Measurements from ENCODE around the gene KIF23.

Gene KIF23

DNA sequence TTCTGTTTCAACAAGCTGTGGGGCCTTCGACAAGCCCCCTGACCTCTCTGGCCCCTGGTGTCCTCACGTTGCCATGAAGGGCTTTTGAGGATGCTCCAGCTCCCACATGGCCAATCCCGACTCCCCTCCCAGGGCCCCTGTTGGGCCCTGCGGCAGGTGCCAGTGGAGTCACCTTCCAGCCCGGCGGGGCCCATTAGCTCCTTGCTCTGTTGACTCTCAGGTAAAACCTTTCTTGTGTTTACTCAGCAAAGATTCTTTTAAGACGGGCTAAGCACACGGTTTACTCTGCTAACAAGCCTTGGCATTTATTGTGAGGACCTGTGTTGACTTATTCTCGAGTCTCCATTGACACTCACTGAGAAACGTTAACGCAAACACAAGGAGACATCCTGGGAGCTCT, 53.5 kb downstream of the KIF23 start:
- Histone ChIP-seq H3K27me3 (ENCODE audit: insufficient read depth, low read length) (no peaks in the 10 kb centered on the region), H3K4me3 (ENCODE audit: low read length) (no peak overlapping the region), H3K9ac (ENCODE audit: low read depth, low read length) (no peak overlapping the region), H3K36me3 (ENCODE audit: insufficient read depth, low read length) (no peaks in the 10 kb centered on the region), H3K27ac (ENCODE audit: low read depth, low read length) (no peak overlapping the region), H3K9me3 (ENCODE audit: insufficient read depth, low read depth, low read length) (no peaks in the 10 kb centered on the region), H3K4me1 (ENCODE audit: insufficient read depth, low read length) (peaks cover 4% of the 10 kb centered on the region; the same call in 1 of the 2 replicates)
- WGBS, result 84% methylated on average over 11 of the region's 11 CpGs

DNA sequence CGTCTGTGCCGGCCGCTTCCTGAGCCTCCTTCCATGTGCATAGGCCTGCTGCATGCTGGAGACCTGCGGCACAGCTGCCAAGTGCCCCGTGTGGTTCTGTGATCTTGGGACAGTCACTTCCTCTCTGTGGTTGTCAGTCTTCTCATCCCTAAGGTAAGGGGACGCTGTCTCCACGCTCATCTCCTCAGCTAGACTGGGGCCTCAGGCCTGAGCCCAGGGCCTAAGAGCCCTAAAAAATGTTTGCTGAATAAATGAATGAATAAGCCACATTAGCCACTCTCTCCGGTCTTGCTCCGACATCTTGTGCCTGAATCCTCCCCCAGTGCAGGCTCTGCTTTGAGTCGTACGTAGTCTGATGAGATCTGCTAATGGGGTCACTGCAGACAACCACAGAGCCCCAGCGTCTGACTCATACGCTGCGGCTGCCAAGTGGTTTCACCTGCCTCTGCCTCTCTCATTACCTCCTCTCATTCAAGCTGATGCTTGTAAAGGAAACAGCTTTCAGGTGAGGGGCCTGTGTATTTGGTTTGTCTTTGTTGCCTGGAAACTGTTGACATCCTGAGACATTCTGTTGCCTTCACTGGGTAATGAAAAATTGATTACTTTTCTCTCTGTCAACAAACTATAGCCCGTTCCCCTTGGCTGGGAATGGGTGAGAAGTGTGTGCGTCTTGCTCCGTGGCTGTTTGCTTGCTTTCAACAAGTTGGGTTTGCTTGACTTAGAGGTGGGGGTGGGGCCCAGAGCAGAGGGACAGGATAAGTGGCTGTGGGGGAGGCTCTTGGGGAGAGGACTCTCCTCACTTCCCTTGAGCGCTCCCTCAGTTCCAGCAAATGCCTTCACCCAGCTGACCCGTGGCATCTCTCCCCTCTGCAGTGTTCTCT, 54.3 kb downstream of the KIF23 start:
- no peaks in the 10 kb centered on the region for H3K27me3 ChIP-seq (ENCODE audit: insufficient read depth, low read length)
- no peak overlapping the region for H3K9ac ChIP-seq (ENCODE audit: low read depth, low read length)

DNA sequence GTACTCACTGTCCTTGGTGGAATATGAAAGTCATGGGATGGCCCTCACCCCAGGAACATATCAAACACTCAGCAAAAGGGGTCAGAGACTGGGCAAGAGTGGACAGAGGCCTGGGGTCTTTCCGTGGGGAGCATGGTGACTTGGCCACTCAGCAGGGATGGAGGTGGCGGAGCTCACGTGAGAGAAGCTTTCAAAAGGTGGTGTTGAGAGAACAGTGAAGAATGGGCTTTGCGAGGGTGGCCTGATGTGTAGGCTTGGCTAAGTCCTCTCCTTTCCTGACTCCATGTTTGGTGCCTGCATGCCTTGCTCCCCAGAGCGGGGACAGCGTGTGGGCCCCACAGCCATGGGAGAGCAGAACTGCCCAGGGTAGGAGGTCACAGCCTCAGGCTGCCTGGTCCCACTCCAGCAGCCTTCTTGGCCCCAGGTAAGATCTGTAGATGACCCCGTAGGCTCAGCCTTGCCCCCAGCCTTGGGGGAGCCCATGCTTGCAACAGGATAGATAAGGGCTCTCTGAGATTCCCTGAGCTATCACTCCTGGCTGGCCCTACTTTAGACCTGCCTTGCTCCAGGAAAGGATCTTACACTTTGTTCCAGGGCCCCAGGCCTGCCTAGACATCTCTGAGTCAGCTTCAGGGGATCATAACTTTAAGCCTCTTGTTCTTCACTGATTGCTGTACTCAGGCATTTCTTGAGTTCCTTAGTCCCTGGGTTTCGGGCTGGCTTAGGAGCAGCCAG, 55.5 kb downstream of the KIF23 start:
- Histone ChIP-seq H3K27ac (ENCODE audit: low read depth, low read length) (no peak overlapping the region), H3K9ac (ENCODE audit: low read depth, low read length) (no peak overlapping the region), H3K27me3 (ENCODE audit: insufficient read depth, low read length) (no peaks in the 10 kb centered on the region), H3K4me1 (ENCODE audit: insufficient read depth, low read length) (no peaks in the 10 kb centered on the region), H3K36me3 (ENCODE audit: insufficient read depth, low read length) (no peaks in the 10 kb centered on the region), H3K9me3 (ENCODE audit: insufficient read depth, low read depth, low read length) (no peaks in the 10 kb centered on the region), H3K4me3 (ENCODE audit: low read length) (no peak overlapping the region)
- 92% methylated on average over 8 of the region's 8 CpGs for WGBS

More for the DNA sequence above, 54.3 kb downstream of the KIF23 start:
- WGBS, result 87% methylated on average over 19 of the region's 19 CpGs
- no peaks in the 10 kb centered on the region for H3K9me3 ChIP-seq (ENCODE audit: insufficient read depth, low read depth, low read length)
- no peak overlapping the region for H3K4me3 ChIP-seq (ENCODE audit: low read length)
- H3K27ac ChIP-seq (ENCODE audit: low read depth, low read length), result no peak overlapping the region
- H3K36me3 ChIP-seq (ENCODE audit: insufficient read depth, low read length), result no peaks in the 10 kb centered on the region
- H3K4me1 ChIP-seq (ENCODE audit: insufficient read depth, low read length), result no peaks in the 10 kb centered on the region

DNA sequence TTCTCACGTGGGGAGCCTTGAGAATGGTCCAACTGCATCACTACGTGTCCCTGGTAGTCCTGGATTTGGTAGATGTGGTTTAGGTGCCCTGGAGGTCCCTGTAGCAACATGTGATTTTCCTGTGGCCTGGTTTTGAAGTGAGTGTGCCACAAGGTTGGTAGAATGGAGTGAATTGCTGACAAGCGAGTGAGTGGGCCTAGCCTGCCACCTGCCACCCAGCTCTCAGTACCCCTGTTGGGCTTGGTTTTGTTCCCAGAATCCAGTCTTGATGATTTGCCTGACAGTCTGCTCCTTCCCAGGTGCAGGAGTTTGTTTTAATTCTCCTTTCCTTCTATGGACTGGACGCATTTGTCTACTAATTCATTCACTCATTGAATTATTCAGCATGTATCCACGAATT, 57.9 kb downstream of the KIF23 start:
- Histone ChIP-seq H3K4me1 (ENCODE audit: insufficient read depth, low read length) (no peaks in the 10 kb centered on the region), H3K9me3 (ENCODE audit: insufficient read depth, low read depth, low read length) (no peaks in the 10 kb centered on the region), H3K9ac (ENCODE audit: low read depth, low read length) (no peak overlapping the region), H3K36me3 (ENCODE audit: insufficient read depth, low read length) (no peaks in the 10 kb centered on the region), H3K27ac (ENCODE audit: low read depth, low read length) (no peak overlapping the region), H3K27me3 (ENCODE audit: insufficient read depth, low read length) (no peaks in the 10 kb centered on the region), H3K4me3 (ENCODE audit: low read length) (no peak overlapping the region)
- 94% methylated on average over 5 of the region's 5 CpGs for WGBS

DNA sequence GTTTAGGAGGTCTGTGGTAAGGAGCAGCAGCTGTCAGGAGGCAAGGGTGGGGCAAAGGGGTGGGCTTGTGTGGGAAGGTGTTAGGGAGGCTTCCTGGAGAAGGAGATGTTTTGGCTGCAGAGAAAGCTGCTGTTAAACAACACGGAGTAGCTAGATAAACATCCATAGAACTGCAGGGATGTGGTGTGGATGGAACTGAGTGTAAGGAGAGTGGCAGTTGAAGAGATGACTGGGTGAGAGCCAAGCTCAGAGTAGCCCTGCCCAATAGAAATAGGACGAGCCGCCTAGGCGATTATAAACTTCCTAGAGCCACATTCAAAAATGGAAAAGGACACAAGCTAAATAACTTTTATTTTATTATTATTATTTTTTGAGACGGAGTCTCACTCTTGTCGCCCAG, 58.4 kb downstream of the KIF23 start:
- Histone ChIP-seq H3K27me3 (ENCODE audit: insufficient read depth, low read length) (no peaks in the 10 kb centered on the region), H3K27ac (ENCODE audit: low read depth, low read length) (no peak overlapping the region), H3K9ac (ENCODE audit: low read depth, low read length) (no peak overlapping the region), H3K4me3 (ENCODE audit: low read length) (no peak overlapping the region), H3K4me1 (ENCODE audit: insufficient read depth, low read length) (no peaks in the 10 kb centered on the region), H3K36me3 (ENCODE audit: insufficient read depth, low read length) (no peaks in the 10 kb centered on the region), H3K9me3 (ENCODE audit: insufficient read depth, low read depth, low read length) (no peaks in the 10 kb centered on the region)
- 89% methylated on average over 3 of the region's 6 CpGs for WGBS

DNA sequence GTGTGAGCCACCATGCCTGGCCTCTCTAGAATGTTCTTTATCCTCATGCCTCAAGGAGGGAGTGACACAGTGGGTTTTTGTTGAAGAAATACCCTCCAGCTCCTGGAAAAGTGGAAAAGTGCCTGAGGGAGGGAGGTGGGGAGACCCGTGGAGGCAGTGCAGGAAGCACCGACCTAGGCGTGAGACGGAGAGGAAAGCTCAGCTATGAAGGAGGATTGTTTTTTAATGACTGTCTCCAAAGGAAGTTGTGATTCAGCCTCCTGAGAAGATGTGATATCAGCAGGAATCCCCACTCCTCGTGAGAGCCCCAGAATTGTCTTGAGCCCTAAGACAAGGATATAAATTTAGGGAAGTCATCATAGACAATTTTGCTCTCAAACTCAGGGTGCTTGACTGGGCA, 60.1 kb downstream of the KIF23 start:
- Histone ChIP-seq H3K9me3 (ENCODE audit: insufficient read depth, low read depth, low read length) (no peaks in the 10 kb centered on the region), H3K4me1 (ENCODE audit: insufficient read depth, low read length) (no peaks in the 10 kb centered on the region), H3K27ac (ENCODE audit: low read depth, low read length) (no peak overlapping the region), H3K27me3 (ENCODE audit: insufficient read depth, low read length) (no peaks in the 10 kb centered on the region), H3K4me3 (ENCODE audit: low read length) (no peak overlapping the region), H3K36me3 (ENCODE audit: insufficient read depth, low read length) (no peaks in the 10 kb centered on the region), H3K9ac (ENCODE audit: low read depth, low read length) (no peak overlapping the region)
- 79% methylated on average over 5 of the region's 5 CpGs for WGBS

DNA sequence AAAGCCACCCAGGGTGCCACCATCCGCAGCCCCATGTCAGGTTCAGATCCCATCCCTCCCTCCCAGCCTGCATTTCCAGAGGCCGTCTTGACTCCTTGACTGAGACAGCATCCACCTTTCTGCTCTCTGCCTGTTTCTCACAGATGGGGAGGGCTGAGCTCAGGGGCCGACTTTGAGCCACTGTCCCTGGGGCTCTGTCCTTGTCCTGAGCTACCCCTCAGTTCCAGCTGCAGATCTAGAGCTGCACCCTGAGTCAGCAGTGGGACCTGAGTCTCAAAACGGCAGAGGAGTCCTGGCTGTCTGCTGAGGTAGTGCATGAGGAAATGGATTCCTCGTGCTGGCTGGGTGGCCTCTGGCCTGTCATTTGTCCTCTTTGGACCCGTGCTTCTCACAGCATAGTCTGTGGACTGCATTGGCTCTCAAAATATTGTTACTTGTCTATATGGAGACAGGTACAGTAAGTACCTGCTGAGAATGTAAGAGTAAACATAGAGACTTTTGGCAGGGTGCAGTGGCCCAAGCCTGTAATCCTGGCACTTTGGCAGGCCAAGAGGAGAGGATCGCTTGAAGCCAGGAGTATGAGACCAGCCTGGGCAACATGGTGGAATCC, 60.8 kb downstream of the KIF23 start:
- WGBS, result 81% methylated on average over 7 of the region's 7 CpGs
- no peak overlapping the region for H3K4me3 ChIP-seq (ENCODE audit: low read length)
- no peaks in the 10 kb centered on the region for H3K4me1 ChIP-seq (ENCODE audit: insufficient read depth, low read length)
- no peak overlapping the region for H3K9ac ChIP-seq (ENCODE audit: low read depth, low read length)
- no peaks in the 10 kb centered on the region for H3K27me3 ChIP-seq (ENCODE audit: insufficient read depth, low read length)
- H3K9me3 ChIP-seq (ENCODE audit: insufficient read depth, low read depth, low read length), result peaks cover 3% of the 10 kb centered on the region; the same call in 1 of the 2 replicates
- H3K36me3 ChIP-seq (ENCODE audit: insufficient read depth, low read length), result no peaks in the 10 kb centered on the region
- H3K27ac ChIP-seq (ENCODE audit: low read depth, low read length), result no peak overlapping the region

DNA sequence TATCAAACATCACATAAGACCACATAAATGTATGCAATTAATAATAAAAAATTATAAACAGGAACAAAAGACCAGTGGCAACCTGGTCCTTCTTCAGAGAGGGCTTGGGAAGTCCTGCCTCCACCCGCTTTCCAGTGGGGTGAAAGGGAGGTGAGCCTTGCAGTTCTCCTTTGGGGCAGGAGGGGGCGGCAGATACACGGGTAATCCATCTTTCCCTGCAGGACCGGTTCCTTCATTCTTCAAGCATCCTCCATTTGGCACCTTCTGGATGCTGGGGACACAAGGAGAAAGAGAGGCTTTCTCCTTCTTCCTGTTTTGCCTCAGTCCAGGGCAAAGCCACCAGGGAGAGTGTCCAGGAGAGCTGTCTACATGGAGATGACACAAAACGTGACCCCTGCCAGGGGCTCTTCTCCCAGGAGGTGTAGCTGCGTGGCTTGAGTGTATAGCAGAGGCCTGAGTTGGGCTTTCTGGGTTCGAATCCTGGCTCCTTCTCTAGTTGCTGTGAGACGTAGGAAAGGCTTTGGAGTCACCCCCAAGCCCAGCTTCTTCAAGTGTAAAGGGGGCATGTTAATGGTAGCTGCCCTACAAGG, 61.7 kb downstream of the KIF23 start:
- no peaks in the 10 kb centered on the region for H3K36me3 ChIP-seq (ENCODE audit: insufficient read depth, low read length)
- no peaks in the 10 kb centered on the region for H3K27me3 ChIP-seq (ENCODE audit: insufficient read depth, low read length)
- H3K9me3 ChIP-seq (ENCODE audit: insufficient read depth, low read depth, low read length), result peaks cover 8% of the 10 kb centered on the region; the same call in 1 of the 2 replicates
- H3K9ac ChIP-seq (ENCODE audit: low read depth, low read length), result no peak overlapping the region
- 50% methylated on average over 8 of the region's 8 CpGs for WGBS
- H3K27ac ChIP-seq (ENCODE audit: low read depth, low read length), result no peak overlapping the region
- H3K4me1 ChIP-seq (ENCODE audit: insufficient read depth, low read length), result no peaks in the 10 kb centered on the region
- H3K4me3 ChIP-seq (ENCODE audit: low read length), result no peak overlapping the region

DNA sequence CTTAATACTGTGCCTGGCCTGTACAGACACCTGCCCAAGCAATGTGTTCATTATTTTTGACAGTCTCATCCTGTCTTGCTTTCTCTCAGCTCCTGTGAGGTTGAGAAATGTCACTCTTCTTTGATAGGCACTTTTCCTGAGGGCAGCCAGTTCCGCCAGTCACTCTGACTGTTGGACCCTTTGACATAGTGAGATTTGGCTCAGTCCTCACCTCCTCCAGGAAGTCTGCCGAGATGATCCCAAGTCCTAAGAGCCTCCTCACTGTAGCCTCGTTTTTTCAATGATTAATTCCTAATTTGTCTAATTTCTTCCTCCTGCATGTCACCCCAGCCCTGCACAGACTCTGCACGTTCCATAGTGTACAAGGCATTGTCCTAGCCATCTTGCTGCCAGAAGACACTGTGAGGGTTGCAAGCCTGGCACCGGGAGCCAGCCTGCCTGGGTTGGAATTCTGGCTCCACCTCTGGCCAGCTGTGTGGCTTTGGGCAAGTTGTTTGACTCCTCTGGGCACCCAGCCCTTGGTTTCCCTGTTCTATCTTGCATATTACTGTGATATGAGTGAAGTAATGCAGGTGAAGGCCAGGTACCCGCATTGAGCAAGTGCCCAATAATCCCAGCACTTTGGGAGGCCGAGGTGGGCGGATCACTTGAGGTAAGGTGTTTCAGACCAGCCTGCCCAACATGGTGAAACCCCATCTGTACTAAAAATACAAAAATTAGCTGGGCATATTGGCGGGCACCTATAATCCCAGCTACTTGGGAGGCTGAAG, 62.7 kb downstream of the KIF23 start:
- no peaks in the 10 kb centered on the region for H3K27me3 ChIP-seq (ENCODE audit: insufficient read depth, low read length)
- peaks cover 8% of the 10 kb centered on the region; the same call in 1 of the 2 replicates for H3K9me3 ChIP-seq (ENCODE audit: insufficient read depth, low read depth, low read length)
- H3K36me3 ChIP-seq (ENCODE audit: insufficient read depth, low read length), result no peaks in the 10 kb centered on the region
- 93% methylated on average over 9 of the region's 9 CpGs for WGBS
- no peaks in the 10 kb centered on the region for H3K4me1 ChIP-seq (ENCODE audit: insufficient read depth, low read length)
- no peak overlapping the region for H3K9ac ChIP-seq (ENCODE audit: low read depth, low read length)
- no peak overlapping the region for H3K27ac ChIP-seq (ENCODE audit: low read depth, low read length)
- H3K4me3 ChIP-seq (ENCODE audit: low read length), result no peak overlapping the region

DNA sequence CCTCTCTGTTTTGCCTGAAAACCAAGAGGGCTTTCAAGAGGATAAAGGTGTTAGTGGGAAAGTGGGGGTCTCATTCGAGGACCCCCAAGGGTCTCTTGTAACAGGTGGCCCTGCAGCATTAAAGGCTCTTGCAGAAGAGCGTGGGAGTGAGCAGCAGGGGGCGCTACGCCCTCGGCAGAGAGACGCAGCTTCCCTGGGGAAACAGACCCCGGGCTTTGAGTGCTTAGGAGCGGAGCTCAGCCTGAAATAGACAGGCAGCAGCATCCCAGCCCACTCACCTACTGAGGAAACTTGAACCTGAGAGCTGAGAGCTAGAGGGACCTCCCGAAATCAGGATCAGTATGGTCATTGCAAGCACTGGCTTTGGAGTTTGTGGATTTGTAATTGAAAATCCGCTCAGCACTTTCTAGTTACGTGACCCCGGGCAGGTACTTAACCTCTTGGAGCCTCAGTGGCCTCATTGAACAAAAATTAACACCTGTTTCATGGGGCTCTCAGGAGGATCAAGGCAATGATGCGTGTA, 64.2 kb downstream of the KIF23 start:
- Histone ChIP-seq H3K9me3 (ENCODE audit: insufficient read depth, low read depth, low read length) (peaks cover 8% of the 10 kb centered on the region; the same call in 1 of the 2 replicates), H3K9ac (ENCODE audit: low read depth, low read length) (no peak overlapping the region), H3K4me1 (ENCODE audit: insufficient read depth, low read length) (no peaks in the 10 kb centered on the region), H3K27me3 (ENCODE audit: insufficient read depth, low read length) (no peaks in the 10 kb centered on the region), H3K27ac (ENCODE audit: low read depth, low read length) (no peak overlapping the region), H3K36me3 (ENCODE audit: insufficient read depth, low read length) (no peaks in the 10 kb centered on the region), H3K4me3 (ENCODE audit: low read length) (no peak overlapping the region)
- 33% methylated on average over 13 of the region's 13 CpGs for WGBS
